ENCODE results near the gene NFKBIA.
"Not testable (repeated sequence)": the region's sequence is repeated elsewhere in the genome, so short reads cannot be mapped to it uniquely, and the experiment has no call there.

GRCh38 chr14:35379234-35379933, 25.2 kb downstream of the NFKBIA start:
- not testable (repeated sequence) for TF ChIP-seq CTCF (IDR thresholded peaks at IDR 0.05; ENCODE audit: control extremely low read depth in 1 of 3, insufficient read depth in 1 of 3, low read depth in 1 of 3, low read length in 3 of 3); MAFK (IDR thresholded peaks at IDR 0.05; ENCODE audit: low read depth, low read length); RFX5 (IDR thresholded peaks at IDR 0.05; ENCODE audit: borderline replicate concordance, low read depth, low read length); SIN3A (conservative IDR thresholded peaks at IDR 0.05 in 1 of 2, IDR thresholded peaks at IDR 0.05 in 1 of 2; ENCODE audit: low read depth in 1 of 2, low read length in 2 of 2); RNF2 (IDR thresholded peaks at IDR 0.05; ENCODE audit: borderline replicate concordance, low read depth, low read length, missing control alignments, poor library complexity, severe bottlenecking); EZH2 (IDR thresholded peaks at IDR 0.05; ENCODE audit: low read depth, low read length, severe bottlenecking); EP300 (IDR thresholded peaks at IDR 0.05; ENCODE audit: borderline replicate concordance in 1 of 2, low read depth in 2 of 2, low read length in 2 of 2); ZNF274 (IDR thresholded peaks at IDR 0.05; ENCODE audit: borderline replicate concordance, extremely low read depth, low read length); USF2 (IDR thresholded peaks at IDR 0.05; ENCODE audit: low read length); POLR2AphosphoS5 (IDR thresholded peaks at IDR 0.05; ENCODE audit: low read depth, low read length); FOSL1 (IDR thresholded peaks at IDR 0.05; ENCODE audit: insufficient read depth, low read depth, low read length); POLR2A (IDR thresholded peaks at IDR 0.05; ENCODE audit: control extremely low read depth in 1 of 2, low read depth in 2 of 2, low read length in 2 of 2); TAF1 (IDR thresholded peaks at IDR 0.05; ENCODE audit: low read depth, low read length); MAX (IDR thresholded peaks at IDR 0.05)

Data from H1 (cell line).